ENCODE measurements around the gene MUC5B.
A peak's percentile ranks its signal among the peaks of the same experiment; 100 is the strongest.
"Not testable (repeated sequence)": the region's sequence is repeated elsewhere in the genome, so short reads cannot be mapped to it uniquely, and the experiment has no call there.

The MUC5B gene

GRCh38 chr11:1252371-1253102, 29.7 kb downstream of the MUC5B start:
- DNase-seq: no peak

DNA sequence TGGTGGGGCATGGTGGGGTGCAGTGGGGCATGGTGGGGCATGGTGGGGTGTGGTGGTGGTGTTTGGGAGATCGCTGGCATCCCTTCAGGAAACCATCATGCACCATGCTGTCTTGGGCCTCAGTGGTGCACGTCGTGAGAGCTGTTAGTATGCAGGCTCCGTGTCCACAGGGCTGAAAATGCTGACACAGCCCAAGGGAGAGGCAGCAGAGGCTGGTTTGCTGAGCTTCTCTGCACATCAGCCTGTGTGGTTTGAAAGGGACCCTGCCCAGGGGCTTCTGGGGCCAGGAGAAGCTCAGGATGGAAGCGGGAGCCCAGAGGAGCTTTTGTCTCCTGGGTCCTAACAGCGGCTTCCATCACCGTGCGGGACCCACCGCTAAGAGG, 30.2 kb downstream of the MUC5B start:
- no peak for DNase-seq

GRCh38 chr11:1254086-1254648, 31.3 kb downstream of the MUC5B start:
- DNase-seq: no peak

DNA sequence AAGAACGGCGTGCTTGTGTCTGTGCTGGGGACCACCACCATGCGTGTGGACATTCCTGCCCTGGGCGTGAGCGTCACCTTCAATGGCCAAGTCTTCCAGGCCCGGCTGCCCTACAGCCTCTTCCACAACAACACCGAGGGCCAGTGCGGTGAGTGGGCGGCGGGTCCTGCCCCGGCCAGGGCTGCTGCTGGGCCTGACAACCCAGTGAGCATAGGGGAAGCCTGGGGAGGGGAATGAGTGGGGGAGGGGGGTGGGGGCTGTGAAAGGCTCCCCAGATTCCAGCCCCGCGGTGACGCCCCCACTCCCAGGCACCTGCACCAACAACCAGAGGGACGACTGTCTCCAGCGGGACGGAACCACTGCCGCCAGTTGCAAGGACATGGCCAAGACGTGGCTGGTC, 31.9 kb downstream of the MUC5B start:
- DNase-seq: no peak

- DNase-seq: no peak
These were observed 32.3 kb downstream of the MUC5B start for GRCh38 chr11:1255151-1255550.

GRCh38 chr11:1256257-1257045, 33.6 kb downstream of the MUC5B start:
- DNase-seq: no peak

DNA sequence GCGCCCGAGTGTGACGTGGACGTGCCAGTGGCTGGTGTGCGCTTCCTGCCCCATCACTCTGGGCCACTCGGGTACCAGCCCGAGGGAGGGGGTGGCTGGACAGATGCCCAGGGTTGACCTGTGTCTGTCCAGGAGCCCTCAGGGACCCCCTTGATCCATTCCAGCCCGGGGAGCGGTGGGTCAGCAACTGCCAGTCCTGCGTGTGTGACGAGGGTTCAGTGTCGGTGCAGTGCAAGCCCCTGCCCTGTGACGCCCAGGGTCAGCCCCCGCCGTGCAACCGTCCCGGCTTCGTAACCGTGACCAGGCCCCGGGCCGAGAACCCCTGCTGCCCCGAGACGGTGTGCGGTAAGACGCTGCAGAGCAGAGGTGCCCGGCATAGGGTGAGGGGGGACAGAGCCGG, 34.5 kb downstream of the MUC5B start:
- no peak for DNase-seq

- DNase-seq: no peak
These were observed 35.0 kb downstream of the MUC5B start for GRCh38 chr11:1257916-1258315.

DNA sequence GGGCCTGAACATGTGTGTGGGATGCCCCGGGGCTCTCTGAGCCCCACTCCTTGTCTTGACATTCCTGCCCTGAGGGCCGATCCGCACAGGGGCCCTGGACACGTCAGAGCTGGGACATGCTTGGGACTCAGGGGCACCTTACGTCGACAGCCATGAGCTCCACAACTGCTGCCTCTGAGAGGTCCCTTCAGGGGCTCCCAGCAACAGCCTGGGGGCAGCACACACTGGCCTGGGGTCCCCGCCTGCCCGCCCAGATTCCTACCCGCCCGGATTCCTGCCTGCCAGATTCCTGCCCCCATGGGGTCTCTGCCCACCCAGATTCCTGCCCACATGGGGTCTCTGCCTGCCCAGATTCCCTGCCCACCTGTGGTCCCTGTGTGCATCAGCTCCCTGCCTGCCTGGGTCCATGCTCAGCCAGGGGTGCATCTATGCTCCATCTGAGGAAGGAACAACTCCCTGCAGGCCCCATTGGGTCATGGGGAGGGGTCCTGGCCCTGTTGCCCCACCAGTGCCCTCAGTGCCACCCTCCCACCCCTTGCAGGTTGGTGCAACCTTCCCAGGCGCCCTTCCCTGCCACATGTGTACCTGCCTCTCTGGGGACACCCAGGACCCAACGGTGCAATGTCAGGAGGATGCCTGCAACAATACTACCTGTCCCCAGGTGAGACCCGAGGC, 35.7 kb downstream of the MUC5B start:
- DNase-seq: no peak

GRCh38 chr11:1259076-1259461, 36.2 kb downstream of the MUC5B start:
- no peak for DNase-seq

- DNase-seq: no peak
These were observed 36.7 kb downstream of the MUC5B start for GRCh38 chr11:1259561-1259960.

DNA sequence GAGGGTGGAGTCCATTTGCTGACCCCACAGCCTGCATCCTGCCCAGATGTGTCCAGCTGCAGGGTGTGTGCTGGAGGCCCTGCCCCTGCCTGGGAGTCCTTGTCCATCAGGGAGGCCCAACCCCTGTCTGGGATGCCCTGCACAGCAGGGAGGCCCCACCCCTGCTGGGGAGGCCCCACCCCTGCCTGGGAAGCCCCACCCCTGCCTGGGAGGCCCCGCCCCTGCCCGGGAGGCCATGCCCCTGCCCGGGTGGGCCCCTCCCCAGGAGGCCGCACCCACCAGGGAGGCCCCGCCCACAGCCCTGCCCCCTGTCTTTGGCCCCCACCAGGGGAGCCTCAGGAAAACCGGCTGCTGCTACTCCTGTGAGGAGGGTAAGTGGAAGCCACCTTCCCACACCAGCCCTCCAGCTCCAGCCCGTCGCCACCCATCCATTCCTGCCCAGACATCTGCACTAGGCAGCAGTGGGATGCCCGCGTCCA, 37.2 kb downstream of the MUC5B start:
- peak; percentile 49 for DNase-seq

DNA sequence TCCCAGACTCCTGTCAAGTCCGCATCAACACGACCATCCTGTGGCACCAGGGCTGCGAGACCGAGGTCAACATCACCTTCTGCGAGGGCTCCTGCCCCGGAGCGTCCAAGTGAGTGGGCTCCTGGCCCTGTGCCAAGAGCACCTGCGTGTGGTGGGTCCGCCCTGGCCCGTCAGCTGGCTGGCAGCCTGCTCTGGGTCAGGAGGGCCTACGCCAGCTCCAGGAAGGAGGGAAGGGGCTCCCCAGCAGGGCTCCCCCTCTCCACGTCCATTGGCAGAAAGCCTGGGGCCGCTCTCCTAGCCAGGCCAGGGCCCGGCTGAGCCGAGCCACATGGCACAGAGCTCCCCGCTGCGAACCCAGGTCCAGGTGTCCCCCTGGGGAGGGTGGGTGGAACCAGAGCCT, 37.8 kb downstream of the MUC5B start:
- no peak for DNase-seq

GRCh38 chr11:1261241-1262071, 38.6 kb downstream of the MUC5B start:
- DNase-seq: no peak

GRCh38 chr11:1262172-1263006, 39.5 kb downstream of the MUC5B start:
- peak; percentile 84 for DNase-seq

DNA sequence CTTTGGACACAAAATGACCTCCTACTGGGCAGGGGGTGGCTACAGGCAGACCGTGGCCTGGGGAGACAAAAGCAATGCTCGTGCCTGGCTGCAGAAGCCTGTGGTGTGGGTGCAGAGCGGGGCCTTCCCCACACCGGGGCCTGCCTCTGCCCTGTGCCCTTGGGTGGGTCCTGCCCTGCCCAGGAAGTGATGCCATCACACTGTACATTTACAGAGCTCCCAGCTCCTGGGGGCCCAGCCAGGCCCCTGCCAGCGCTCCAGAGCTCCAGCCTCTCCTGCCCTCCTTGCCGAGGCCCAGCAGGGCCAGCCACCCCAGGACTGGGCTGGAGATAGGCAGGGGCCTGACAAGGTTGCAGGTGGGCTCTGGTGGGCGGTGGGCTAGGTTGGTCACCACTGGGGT, 40.1 kb downstream of the MUC5B start:
- DNase-seq: peak; percentile 43

- not testable (repeated sequence) for DNase-seq
These were observed 41.6 kb downstream of the MUC5B start for GRCh38 chr11:1264444-1264843.

GRCh38 chr11:1265480-1265879, 42.6 kb downstream of the MUC5B start:
- not testable (repeated sequence) for DNase-seq

GRCh38 chr11:1266976-1267375, 44.1 kb downstream of the MUC5B start:
- not testable (repeated sequence) for DNase-seq

GRCh38 chr11:1267441-1268100, 44.7 kb downstream of the MUC5B start:
- DNase-seq: no peak

DNA sequence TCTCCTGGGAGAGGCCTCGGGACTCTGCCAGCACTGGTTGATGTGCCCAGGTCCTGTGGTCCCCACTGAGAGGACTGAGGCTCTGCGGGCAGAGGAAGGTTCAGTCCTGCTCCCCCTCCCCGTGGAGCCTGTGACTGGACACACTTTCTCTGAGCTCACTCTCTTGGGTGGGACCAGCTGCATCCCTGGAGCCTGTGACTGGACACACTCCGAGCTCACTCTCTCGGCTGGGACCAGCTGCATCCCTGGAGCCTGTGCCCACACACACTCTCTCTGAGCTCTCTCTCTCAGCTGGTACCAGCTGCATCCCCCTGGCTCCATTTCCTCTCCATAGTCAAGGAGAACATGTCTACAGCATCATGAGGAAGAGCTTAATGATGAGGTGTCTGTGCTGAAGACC, 47.1 kb downstream of the MUC5B start:
- DNase-seq: no peak

Measured in activated CD4-positive, CD25-positive, alpha-beta regulatory T cell treated with anti-CD3 and anti-CD28 coated beads, Interleukin-2, amount 50 U/mL, for 72 hours (primary cell).